HG03571 (cell line): ENCODE data around the gene CFHR2.
"Not testable (repeated sequence)": the region's sequence is repeated elsewhere in the genome, so short reads cannot be mapped to it uniquely, and the experiment has no call there.

ENCODE experiments used
- ATAC-seq: cut with Tn5 transposase; IDR thresholded peaks from one replicate; pipeline ENCODE4 v1.9.1; 2021; ENCODE audit not compliant: unreplicated experiment

Gene CFHR2

GRCh38 chr1:196943568-196943967 lies at the start of gene CFHR2:
CFHR2 (plus strand) TSS chr1:196943738; CDS start chr1:196943881, 143 bp downstream.
- not testable (repeated sequence) for ATAC-seq

- no peak for ATAC-seq
Measured at GRCh38 chr1:196896355-196896754, 47.2 kb upstream of the CFHR2 start.

- ATAC-seq: no peak
Measured at GRCh38 chr1:196897158-196897828, 46.2 kb upstream of the CFHR2 start.

- no peak for ATAC-seq
Measured at GRCh38 chr1:196902344-196902743, 41.2 kb upstream of the CFHR2 start.

- ATAC-seq: no peak
Measured at GRCh38 chr1:196910215-196910614, 33.3 kb upstream of the CFHR2 start.

- ATAC-seq: not testable (repeated sequence)
Measured at GRCh38 chr1:196912283-196912682, 31.3 kb upstream of the CFHR2 start.

- ATAC-seq: not testable (repeated sequence)
Measured at GRCh38 chr1:196926839-196927238, 16.7 kb upstream of the CFHR2 start.

- ATAC-seq: not testable (repeated sequence)
Measured at GRCh38 chr1:196932853-196933252, 10.7 kb upstream of the CFHR2 start.

- no peak for ATAC-seq
Measured at GRCh38 chr1:196933531-196934189, 9.9 kb upstream of the CFHR2 start.

GRCh38 chr1:196941474-196941873 lies 2.1 kb upstream of the CFHR2 start:
- ATAC-seq: not testable (repeated sequence)

GRCh38 chr1:196951711-196952394 lies 8.3 kb downstream of the CFHR2 start:
- no peak for ATAC-seq

GRCh38 chr1:196954778-196955177 lies 11.2 kb downstream of the CFHR2 start:
- no peak for ATAC-seq

- no peak for ATAC-seq
Measured at GRCh38 chr1:196955926-196956325, 12.4 kb downstream of the CFHR2 start.

GRCh38 chr1:196960854-196961253 lies 17.3 kb downstream of the CFHR2 start:
- ATAC-seq: no peak

- ATAC-seq: no peak
Measured at GRCh38 chr1:196970182-196970581, 26.6 kb downstream of the CFHR2 start.

GRCh38 chr1:196976278-196976677 lies 32.7 kb downstream of the CFHR2 start:
- no peak for ATAC-seq

- no peak for ATAC-seq
Measured at GRCh38 chr1:196977278-196977677, 33.7 kb downstream of the CFHR2 start, which contains the start of gene CFHR5. CFHR5 (plus strand) TSS chr1:196977556; CDS start chr1:196977665, 109 bp downstream.

GRCh38 chr1:196980859-196981258 lies 37.3 kb downstream of the CFHR2 start:
- no peak for ATAC-seq

GRCh38 chr1:196982247-196982646 lies 38.7 kb downstream of the CFHR2 start:
- ATAC-seq: not testable (repeated sequence)

GRCh38 chr1:196991919-196992651 lies 48.5 kb downstream of the CFHR2 start:
- not testable (repeated sequence) for ATAC-seq

GRCh38 chr1:196993916-196994315 lies 50.4 kb downstream of the CFHR2 start:
- no peak for ATAC-seq
